Neural progenitor cell (in vitro differentiated cells): Measurements from ENCODE around the gene RNF41.

ENCODE experiments used
- EZH2phosphoT487 ChIP-seq: fragments of 200-600 bp; sonication (generic); IDR thresholded peaks from 2 replicates; pipeline ENCODE4 v1.6.1; 2017; ENCODE audit warnings: antibody characterized with exemption
- TF ChIP-seq, protein P1 (sequence below): fragments of 200-600 bp; sonication (generic); IDR thresholded peaks from 2 replicates; pipeline ENCODE4 v1.5.1; 2017; ENCODE audit warnings: antibody characterized with exemption, mild to moderate bottlenecking

DNA sequence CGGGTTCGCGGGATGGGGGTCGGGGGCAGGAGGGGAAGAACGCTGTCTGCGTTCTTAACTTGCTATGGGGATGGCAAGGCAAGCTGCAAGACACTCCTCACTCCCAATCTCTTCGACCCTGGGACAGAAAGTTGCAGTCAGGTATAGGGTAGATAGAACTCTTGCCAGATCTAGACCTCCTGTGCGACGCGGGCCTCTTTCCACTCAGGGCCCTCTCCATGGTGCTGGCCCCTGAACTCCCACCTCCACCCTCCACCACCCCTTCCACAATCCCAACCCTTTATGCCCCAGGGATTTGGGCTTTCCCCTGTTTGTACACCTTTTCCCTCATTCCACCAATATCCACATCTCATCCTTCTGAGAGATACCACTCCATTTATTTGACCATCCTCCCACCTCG, 3.2 kb upstream of the RNF41 start:
- TF ChIP-seq, protein P1, sequence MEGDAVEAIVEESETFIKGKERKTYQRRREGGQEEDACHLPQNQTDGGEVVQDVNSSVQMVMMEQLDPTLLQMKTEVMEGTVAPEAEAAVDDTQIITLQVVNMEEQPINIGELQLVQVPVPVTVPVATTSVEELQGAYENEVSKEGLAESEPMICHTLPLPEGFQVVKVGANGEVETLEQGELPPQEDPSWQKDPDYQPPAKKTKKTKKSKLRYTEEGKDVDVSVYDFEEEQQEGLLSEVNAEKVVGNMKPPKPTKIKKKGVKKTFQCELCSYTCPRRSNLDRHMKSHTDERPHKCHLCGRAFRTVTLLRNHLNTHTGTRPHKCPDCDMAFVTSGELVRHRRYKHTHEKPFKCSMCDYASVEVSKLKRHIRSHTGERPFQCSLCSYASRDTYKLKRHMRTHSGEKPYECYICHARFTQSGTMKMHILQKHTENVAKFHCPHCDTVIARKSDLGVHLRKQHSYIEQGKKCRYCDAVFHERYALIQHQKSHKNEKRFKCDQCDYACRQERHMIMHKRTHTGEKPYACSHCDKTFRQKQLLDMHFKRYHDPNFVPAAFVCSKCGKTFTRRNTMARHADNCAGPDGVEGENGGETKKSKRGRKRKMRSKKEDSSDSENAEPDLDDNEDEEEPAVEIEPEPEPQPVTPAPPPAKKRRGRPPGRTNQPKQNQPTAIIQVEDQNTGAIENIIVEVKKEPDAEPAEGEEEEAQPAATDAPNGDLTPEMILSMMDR, result no peak
- no peak for TF ChIP-seq EZH2phosphoT487
